HL-60/S4 (cell line): ENCODE measurements around the gene GJA5.
"Not testable (repeated sequence)": the region's sequence is repeated elsewhere in the genome, so short reads cannot be mapped to it uniquely, and the experiment has no call there.

ENCODE experiments used
- in situ Hi-C: fragments of 300-500 bp; cut with MboI; formaldehyde crosslinking; loops from 2 replicates; pipeline ENCODE4 v1.14.3; 2022; ENCODE audit warnings: low sequenced_read_pairs

GJA5 gene

DNA sequence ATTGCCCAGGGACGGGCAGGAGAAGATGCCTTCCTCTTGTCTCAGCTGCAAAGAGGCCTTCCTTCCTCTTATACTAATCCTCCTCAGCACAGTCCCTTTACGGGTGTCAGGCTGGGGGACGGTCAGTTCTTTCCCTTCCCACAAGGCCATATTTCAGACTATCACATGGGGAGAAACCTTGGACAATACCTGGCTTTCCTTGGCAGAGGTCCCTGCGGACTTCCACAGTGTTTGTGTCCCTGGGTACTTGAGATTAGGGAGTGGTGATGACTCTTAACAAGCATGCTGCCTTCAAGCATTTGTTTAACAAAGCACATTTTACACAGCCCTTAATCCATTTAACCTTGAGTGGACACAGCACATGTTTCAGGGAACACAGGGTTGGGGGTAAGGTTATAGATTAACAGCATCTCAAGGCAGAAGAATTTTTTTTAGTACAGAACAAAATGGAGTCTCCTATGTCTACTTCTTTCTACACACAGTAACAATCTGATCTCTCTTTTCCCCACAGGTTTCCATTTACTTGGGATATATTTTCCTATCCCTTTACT lies 26.0 kb downstream of the GJA5 start:
- in situ Hi-C loops: not testable (repeated sequence)

DNA sequence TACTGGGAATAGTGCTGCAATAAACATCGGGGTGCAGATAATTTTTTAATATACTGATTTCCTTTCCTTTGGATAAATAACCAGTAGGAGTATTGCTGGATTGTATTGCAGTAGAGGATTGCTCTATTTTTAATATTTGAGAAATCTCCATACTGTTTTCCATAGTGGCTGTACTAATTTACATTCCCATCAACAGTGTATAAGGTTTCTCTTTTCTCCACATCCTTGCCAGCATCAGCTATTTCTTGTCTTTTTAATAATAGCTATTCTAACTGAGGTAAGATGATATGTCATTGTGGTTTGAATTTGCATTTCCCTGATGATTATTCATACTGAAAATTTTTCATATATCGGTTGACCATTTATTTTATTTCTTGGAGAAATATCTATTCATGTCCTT lies 31.1 kb downstream of the GJA5 start:
- in situ Hi-C loops: no loop called here

DNA sequence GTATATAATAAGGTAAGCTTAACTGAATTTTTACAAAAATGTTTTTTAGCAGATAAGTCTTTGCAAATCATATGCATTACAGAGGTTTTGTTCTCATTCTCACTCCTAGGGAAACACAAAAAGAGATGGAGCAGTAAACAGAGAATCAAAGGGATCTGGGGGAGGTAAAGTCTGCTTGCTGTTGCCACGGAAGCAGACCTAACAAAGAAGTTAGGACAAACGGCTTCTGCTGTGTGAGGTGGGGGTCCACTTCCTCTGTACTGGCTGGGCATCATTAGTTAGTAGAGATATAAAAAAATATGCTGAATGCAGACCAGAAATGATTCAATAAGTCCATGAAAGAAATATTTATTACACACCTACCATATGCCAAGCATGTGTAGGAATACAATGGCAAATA lies 34.2 kb downstream of the GJA5 start:
- in situ Hi-C loops: no loop called here

DNA sequence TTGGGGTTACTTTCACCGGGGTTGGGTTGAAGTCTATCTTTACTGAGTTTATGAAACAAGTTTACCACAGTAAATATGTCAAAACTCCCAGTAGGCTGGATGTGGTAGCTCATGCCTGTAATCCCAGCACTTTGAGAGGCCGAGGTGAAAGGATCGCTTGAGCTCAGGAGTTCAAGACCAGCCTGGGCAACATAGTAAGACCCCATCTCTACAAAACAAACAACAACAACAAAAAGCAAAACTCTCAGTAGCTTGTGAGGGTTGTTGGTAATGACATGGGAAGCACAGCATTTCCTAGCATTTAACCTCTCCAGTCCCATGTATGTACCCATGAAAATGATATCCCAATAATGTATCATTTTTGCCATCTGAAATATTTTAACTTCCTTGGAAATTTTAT lies 34.7 kb downstream of the GJA5 start:
- in situ Hi-C loops: no loop called here

DNA sequence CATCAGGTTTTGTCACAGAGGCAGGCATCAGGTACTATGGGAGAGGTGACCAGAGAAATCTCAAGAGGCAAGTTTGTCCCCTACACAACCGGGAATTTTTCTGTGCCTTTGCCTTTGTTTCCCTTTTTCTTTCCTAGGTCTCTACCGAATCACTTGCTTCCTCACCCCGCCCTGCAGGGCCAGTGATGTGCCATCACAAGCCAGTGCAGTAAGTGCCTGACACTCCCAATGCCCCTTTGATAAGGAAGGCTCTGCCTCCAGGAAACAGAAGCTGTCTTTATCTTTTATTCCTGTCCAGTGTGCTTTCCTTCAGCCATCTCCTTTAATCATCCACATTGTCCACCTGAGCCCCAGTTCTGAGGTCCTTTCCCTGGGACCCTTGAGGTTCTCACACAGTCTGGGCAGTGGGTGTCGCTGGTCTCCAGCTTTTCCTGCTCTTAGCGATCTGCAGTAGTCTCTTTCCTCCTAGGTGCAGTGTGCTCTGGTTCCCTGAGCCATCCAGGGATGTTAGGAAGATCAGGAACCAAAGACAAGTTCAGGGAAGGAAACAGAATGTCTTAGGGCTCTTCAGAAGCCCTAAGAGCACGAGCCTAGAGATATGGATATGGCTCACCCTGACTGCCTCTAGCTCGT lies 36.6 kb downstream of the GJA5 start:
- in situ Hi-C loops: no loop called here

DNA sequence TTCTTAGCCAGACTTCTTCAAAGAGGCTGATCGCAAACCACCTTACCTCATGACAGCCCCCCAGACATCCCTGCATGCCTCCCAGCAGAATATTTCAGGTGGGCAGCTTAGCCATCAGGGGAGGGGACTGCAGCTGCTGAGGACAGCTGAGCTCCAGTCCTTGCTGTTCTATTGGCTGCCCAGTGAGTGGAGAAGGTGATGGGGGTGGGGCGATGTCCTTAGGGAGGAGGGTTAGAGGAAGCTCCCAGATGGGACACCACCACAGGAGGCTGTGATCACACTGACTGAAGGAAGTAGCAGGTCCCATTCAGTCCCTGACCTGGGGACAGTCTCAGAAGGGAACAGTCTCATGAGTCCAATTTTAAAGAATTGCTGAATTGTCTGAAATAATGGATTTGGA lies 38.3 kb downstream of the GJA5 start:
- in situ Hi-C loops: no loop called here

DNA sequence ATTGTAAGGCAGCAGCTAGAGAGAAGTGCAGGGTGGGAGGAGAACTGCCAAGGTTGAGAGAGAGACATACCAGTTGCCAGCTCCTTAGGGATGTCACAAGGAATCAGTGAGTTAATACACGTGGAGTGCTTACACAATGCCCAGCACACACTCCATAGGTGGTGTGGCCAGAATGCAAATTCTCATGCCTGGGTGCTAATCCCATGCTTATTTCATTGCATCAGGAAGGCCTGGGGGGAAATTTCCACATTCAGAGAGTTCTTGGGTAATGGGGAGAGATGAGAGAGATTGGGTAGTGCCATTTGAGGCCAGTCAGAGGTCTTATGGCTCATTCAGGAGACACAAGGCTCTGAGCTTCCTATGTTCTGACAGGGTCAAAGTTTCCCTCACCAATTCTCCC lies 38.7 kb downstream of the GJA5 start:
- in situ Hi-C loops: no loop called here

DNA sequence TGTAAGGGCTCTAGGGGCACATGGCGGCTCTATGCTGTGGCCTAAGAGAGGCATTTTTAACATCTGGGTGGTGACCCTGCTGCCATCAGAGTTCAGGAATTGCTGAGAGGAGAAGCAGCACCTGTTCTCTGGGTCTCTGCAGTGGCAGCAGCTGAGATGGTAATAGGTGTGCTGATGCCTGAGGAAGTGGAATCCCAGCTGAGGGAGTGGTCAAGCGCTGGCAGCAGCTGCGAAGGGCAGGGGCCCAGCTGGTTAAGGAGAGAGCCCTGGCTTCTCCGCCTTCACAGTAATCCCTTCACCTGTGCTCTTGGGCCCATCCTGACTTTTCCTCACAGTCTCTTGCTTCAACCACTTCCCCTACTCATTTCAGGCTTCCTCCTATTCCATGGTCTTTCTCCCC lies 39.8 kb downstream of the GJA5 start:
- in situ Hi-C loops: no loop called here

DNA sequence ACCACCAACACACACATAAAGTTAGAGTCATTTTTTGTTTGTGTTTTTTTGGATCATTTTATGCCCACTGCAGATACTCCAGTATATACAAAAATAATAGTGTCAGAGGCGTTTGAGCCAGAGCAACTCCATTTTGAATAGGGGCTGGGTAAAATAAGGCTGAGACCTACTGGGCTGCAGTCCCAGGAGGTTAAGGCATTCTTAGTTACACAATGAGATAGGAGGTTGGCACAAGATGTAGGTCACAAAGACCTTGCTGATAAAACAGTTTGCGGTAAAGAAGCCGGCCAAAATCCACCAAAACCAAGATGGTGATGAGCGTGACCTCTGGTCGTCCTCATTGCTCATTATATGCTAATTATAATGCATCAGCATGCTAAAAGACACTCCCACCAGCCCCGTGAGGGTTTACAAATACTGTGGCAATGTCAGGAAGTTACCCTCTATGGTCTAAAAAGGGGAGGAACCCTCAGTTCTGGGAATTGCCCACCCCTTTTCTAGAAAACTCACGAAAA lies 40.6 kb downstream of the GJA5 start:
- in situ Hi-C loops: no loop called here

DNA sequence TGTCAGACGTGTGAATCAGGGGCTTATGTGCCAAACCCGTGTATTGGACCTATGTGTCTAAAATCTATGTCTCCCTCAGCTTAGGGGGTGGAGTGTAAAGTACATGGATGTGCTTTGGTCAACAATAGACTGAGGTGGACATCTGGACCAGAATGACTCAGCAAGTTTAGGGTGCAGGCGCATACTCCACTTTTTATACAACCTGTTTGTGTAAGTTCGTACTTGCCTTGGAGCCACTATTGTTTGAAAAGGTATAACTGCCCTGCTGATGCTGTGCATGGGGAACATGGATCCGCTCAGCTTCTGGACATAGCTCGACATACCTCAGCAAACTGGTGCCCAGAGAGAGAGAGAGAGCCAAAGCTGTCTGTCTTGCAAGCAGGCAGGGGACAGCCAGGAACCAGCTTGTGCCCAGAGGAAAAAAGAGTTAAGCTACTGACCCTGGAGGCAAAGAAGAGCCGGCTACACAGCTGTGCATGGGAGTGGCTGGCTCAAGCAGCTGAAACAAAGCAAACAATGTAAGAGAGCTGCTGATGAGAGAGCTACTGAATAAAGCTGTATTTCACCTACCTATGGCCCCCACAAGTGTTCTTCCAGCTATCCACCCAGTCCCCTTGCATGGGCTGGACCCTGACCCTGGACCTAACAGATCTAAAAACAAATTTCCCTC lies 41.2 kb downstream of the GJA5 start:
- in situ Hi-C loops: no loop called here

DNA sequence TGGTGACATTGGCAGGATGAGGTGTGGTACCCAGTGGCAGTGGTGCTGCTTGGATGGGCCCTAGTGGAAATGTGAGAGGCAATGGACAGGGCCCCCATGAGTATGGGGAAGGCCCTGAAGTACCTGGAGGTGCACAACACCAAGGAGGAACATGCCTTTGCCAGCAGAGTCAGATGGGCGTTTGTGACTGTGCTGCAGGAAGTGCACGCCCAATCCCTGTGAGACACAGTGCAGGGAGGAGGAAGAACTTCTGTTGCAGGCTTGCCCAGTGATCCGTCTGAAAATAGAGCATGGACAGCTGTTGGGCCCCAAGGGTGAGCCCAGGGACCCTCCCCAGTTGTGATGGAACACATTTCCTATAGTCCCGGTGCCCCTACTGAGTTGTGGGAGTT lies 42.7 kb downstream of the GJA5 start:
- in situ Hi-C loops: no loop called here

DNA sequence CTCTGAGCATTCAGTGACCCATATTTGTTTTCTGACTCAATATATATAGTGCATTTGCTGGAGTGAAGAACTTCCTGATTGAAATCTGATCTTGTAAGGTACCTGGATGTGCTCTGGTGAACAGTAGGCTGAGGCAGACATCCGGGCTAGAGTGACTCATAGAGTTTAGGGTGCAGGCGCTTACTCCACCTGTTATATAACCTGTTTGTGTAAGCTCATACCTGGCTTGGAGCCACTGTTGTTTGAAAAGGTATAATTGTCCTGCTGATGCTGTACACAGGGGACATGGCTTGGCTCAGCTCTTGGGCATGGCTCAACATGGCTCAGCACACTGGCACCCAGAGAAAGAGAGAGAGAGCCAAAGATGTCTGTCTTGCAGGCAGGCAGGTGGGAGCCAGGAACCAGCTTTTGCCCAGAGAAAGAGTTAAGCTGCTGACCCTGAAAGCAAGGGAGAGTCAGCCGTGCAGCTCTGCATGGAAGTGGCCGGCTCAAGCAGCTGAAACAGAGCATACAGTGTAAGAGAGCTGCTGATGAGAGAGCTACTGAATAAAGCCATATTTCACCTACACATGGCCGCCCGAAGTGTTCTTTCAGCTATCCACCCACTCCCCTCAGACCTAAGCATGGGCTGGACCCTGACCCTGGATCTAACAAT lies 43.2 kb downstream of the GJA5 start:
- in situ Hi-C loops: no loop called here

DNA sequence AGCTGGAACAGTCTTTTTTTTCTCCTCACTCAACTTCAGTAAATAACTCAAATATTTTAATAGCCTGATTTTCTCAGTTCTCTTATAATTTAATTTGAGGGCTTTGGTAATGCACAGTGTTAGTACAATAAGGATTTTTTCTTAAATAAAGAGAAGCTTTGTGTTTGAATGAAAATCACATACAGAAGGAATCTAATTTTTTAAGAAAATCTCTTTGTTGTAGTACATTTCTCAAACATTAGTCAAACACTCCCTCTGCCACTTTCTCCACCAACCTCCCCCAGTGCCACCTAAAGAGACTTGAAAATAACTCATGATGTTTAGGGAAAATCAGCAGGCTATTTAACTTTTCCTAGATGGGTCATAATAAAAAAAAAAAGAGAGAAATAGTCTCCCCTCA lies 47.8 kb downstream of the GJA5 start:
- in situ Hi-C loops: no loop called here
